Stomach smooth muscle (tissue), 2 donors: ENCODE data around the gene RTF2.

Source experiments
- H3K27ac ChIP-seq: one replicate; pipeline ENCODE4 v1.7.0; 2013; ENCODE audit warnings: mild to moderate bottlenecking, low read length, inconsistent platforms
- H3K27me3 ChIP-seq, 2 donors: one replicate each; pipeline ENCODE4 v1.7.0; 2013; ENCODE audit warnings: low read length in 2 of 2; ENCODE audit not compliant: insufficient read depth in 2 of 2, control insufficient read depth in 1 of 2
- H3K36me3 ChIP-seq, 2 donors: one replicate each; pipeline ENCODE4 v1.7.0; 2013; ENCODE audit warnings: low read length in 2 of 2; ENCODE audit not compliant: control insufficient read depth in 2 of 2, insufficient read depth in 2 of 2
- H3K4me1 ChIP-seq: one replicate; pipeline ENCODE4 v1.7.0; 2013; ENCODE audit warnings: low read length; ENCODE audit not compliant: control insufficient read depth, insufficient read depth
- H3K4me3 ChIP-seq, 2 donors: one replicate each; pipeline ENCODE4 v1.7.0; 2013; ENCODE audit warnings: low read length in 2 of 2
- H3K9ac ChIP-seq, 2 donors: one replicate each; pipeline ENCODE4 v1.7.0; 2013; ENCODE audit warnings: low read length in 2 of 2, mild to moderate bottlenecking in 1 of 2
- H3K9me3 ChIP-seq, 2 donors: one replicate each; pipeline ENCODE4 v1.7.0; 2013; ENCODE audit warnings: low read length in 2 of 2; ENCODE audit not compliant: control insufficient read depth in 2 of 2
- donor health status: healthy.
- donor health status: Pancreatic carcinoma.

The RTF2 gene

DNA sequence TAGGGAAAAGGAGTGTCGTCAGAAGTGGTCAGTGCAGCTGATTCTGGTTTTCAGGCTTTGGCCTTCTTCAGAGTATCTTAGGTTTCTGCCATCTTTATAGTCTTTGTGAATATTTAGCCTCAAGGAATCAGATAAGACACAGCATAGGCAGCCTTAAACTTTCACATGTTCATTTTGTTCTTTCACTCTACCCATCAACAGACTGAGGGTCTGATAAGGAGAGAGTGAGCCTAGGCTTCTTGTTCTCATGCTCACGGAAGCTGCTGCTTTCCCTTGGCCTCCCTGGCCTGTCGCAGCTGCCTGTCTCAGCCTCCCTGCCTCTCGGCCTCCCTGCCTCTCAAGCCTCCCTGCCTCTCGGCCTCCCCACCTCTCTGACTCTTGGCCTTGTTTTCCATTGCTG, 20.1 kb downstream of the RTF2 start:
- H3K9me3 ChIP-seq: no peaks in the 10 kb centered on the region
- H3K4me3 ChIP-seq: no peak overlapping the region
- no peak overlapping the region for H3K9ac ChIP-seq
- H3K27me3 ChIP-seq: no peaks in the 10 kb centered on the region
- peaks cover 27 to 47% of the 10 kb centered on the region in 2 donors for H3K36me3 ChIP-seq
- no peaks in the 10 kb centered on the region for H3K4me1 ChIP-seq
- no peak overlapping the region for H3K27ac ChIP-seq

- Histone ChIP-seq H3K36me3 (peaks cover 8 to 10% of the 10 kb centered on the region in 2 donors), H3K9ac (no peak overlapping the region), H3K9me3 (no peaks in the 10 kb centered on the region), H3K27ac (no peak overlapping the region), H3K27me3 (no peaks in the 10 kb centered on the region), H3K4me3 (no peak overlapping the region), H3K4me1 (no peaks in the 10 kb centered on the region)
Measured at GRCh38 chr20:56501116-56501515, 32.7 kb downstream of the RTF2 start.

- Histone ChIP-seq H3K36me3 (peaks cover 4 to 5% of the 10 kb centered on the region in 2 donors), H3K4me3 (no peak overlapping the region), H3K9me3 (no peaks in the 10 kb centered on the region), H3K9ac (no peak overlapping the region), H3K27me3 (no peaks in the 10 kb centered on the region), H3K27ac (no peak overlapping the region), H3K4me1 (no peaks in the 10 kb centered on the region)
Measured at GRCh38 chr20:56503916-56504315, 35.5 kb downstream of the RTF2 start.

GRCh38 chr20:56504373-56505005, 36.1 kb downstream of the RTF2 start:
- H3K9me3 ChIP-seq: no peaks in the 10 kb centered on the region
- no peak overlapping the region for H3K4me3 ChIP-seq

GRCh38 chr20:56506103-56506502, 37.7 kb downstream of the RTF2 start:
- H3K4me1 ChIP-seq: no peaks in the 10 kb centered on the region
- H3K36me3 ChIP-seq: peaks cover 4 to 5% of the 10 kb centered on the region in 2 donors
- H3K9me3 ChIP-seq: no peaks in the 10 kb centered on the region
- H3K27ac ChIP-seq: no peak overlapping the region
- H3K9ac ChIP-seq: no peak overlapping the region
- H3K27me3 ChIP-seq: no peaks in the 10 kb centered on the region
- no peak overlapping the region for H3K4me3 ChIP-seq

More at GRCh38 chr20:56504373-56505005, 36.1 kb downstream of the RTF2 start:
- Histone ChIP-seq H3K27me3 (no peaks in the 10 kb centered on the region), H3K9ac (no peak overlapping the region), H3K27ac (no peak overlapping the region), H3K36me3 (peaks cover 4 to 5% of the 10 kb centered on the region in 2 donors), H3K4me1 (no peaks in the 10 kb centered on the region)

DNA sequence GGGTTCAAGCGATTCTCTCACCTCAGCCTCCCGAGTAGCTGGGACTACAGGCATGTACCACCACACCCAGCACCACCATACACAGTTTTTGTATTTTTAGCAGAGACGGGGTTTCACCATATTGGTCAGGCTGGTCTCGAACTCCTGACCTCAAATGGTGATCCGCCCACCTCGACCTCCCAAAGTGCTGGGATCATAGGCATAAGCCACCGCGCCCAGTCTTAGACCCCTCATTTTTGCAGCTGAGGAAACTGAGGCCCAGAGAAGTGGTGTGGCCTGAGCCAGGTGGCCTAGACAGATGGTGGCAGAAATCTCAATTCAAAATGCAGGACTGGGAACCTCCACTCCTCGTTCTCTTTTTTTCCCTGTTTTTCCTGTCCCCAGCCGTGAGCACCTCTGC, 43.5 kb downstream of the RTF2 start:
- Histone ChIP-seq H3K9me3 (no peaks in the 10 kb centered on the region), H3K27me3 (no peaks in the 10 kb centered on the region), H3K4me1 (peaks cover 10% of the 10 kb centered on the region), H3K27ac (no peak overlapping the region), H3K36me3 (peaks cover 9 to 22% of the 10 kb centered on the region in 2 donors), H3K4me3 (no peak overlapping the region), H3K9ac (no peak overlapping the region)

DNA sequence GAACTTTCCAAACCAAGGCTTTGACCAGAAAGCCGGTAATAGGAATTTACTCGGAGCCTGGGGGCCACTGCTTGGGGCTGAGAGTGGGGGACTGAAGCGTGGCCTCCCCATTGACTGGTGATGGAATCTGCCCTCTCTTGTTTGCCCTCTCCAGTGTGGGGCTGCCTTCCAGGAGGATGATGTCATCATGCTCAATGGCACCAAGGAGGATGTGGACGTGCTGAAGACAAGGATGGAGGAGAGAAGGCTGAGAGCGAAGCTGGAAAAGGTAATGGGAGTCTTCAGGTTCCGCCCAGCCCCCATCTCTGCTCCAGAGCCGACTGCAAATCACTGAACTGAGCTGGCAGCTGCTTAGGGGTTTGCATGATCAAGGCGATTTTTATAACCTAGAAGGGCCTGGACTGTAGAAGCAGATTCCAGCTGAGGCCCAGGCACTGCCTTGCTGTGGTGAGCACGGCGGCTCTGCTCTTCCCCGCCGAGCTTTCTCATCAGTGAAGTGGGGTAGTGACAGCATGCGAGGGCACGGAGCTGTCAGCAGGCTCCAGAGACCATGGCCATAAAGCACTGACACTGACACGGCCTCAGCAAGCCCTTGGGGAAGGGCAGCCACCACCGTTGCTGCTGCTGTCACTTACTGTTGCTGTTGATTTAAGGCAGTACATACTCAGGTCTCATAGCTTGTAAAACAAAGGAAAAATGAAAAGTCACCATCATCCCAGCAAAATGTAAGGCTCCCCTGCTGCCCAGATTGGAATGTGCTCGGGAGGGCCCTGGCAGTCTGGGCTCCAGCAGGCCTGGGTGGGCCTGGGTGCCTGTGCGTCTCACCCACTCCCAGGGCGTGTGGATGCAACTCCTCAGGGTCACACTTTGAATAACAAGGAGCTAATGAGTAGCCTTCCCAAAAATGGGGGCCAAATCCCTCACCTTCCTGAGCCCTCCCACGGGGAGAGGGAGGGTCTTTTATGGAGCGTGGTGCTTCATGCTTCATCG, 45.0 kb downstream of the RTF2 start:
- Histone ChIP-seq H3K36me3 (peaks cover 12 to 33% of the 10 kb centered on the region in 2 donors), H3K4me3 (no peak overlapping the region), H3K9me3 (no peaks in the 10 kb centered on the region), H3K27ac (peak overlapping the region; percentile 18), H3K4me1 (peaks cover 19% of the 10 kb centered on the region), H3K9ac (no peak overlapping the region), H3K27me3 (no peaks in the 10 kb centered on the region)

- H3K27ac ChIP-seq: peak overlapping the region; percentile 64
- no peaks in the 10 kb centered on the region for H3K27me3 ChIP-seq
- peaks cover 4 to 13% of the 10 kb centered on the region in 2 donors for H3K9me3 ChIP-seq
- peaks cover 19% of the 10 kb centered on the region for H3K4me1 ChIP-seq
- H3K4me3 ChIP-seq: no peak overlapping the region
- peak overlapping the region in 1 of 2 donors; percentile 16 for H3K9ac ChIP-seq
- H3K36me3 ChIP-seq: peaks cover 29 to 41% of the 10 kb centered on the region in 2 donors
Measured at GRCh38 chr20:56516631-56517030, 48.2 kb downstream of the RTF2 start.

DNA sequence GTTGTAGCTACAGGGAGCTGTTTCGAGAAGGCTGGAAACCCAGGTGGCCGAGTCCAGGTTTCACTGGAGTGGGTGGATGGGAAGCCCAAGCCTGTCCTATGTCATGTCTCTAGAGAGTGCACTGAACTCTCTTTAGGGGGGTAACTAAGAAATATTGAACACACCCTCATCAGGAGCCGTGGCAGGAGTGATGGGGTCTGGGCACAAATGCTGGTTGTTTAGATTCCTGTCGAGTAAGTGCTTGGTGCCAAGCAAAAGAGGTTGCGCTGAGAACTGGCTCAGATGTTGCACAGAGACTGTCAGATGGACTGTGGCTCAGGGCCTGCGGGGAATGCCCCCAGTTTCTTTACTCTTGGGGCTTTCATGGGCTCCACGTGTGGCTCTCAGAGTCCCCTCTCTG, 48.8 kb downstream of the RTF2 start:
- H3K9me3 ChIP-seq: peaks cover 4 to 13% of the 10 kb centered on the region in 2 donors
- H3K4me3 ChIP-seq: peak overlapping the region in 1 of 2 donors; percentile 24
- peaks cover 19% of the 10 kb centered on the region for H3K4me1 ChIP-seq
- H3K27ac ChIP-seq: peak overlapping the region; percentile 64
- H3K36me3 ChIP-seq: peaks cover 29 to 40% of the 10 kb centered on the region in 2 donors
- H3K27me3 ChIP-seq: no peaks in the 10 kb centered on the region
- H3K9ac ChIP-seq: peak overlapping the region; percentile 16 to 29

GRCh38 chr20:56517641-56518040, 49.2 kb downstream of the RTF2 start:
- no peaks in the 10 kb centered on the region for H3K27me3 ChIP-seq
- peaks cover 29 to 35% of the 10 kb centered on the region in 2 donors for H3K36me3 ChIP-seq
- H3K9me3 ChIP-seq: peaks cover 4 to 13% of the 10 kb centered on the region in 2 donors
- no peak overlapping the region for H3K4me3 ChIP-seq
- H3K27ac ChIP-seq: peak overlapping the region; percentile 64
- H3K4me1 ChIP-seq: peaks cover 19% of the 10 kb centered on the region
- peak overlapping the region in 1 of 2 donors; percentile 16 for H3K9ac ChIP-seq
